Daoy (cell line): Measurements from ENCODE around the gene SPATA24. TPM values are rescaled to one million over a fixed set of nuclear protein-coding genes. Genes with fewer than 3 reads are reported as not detected.
"Not testable (repeated sequence)": the region's sequence is repeated elsewhere in the genome, so short reads cannot be mapped to it uniquely, and the experiment has no call there.

ENCODE experiments used
- DNase-seq: peaks from one replicate; pipeline ENCODE4 v3.0.0-alpha.2; 2015; ENCODE audit warnings: low read depth
- total RNA-seq: library from RNA; depleted of rRNA; stranded (reverse); fragments of >200 nt; shearing (Covaris generic); gene quantifications from 2 replicates; pipeline ENCODE4 v1.2.3, GENCODE V29; 2014

SPATA24 gene
- total RNA-seq, 1 experiment from 2014 or later = 4.9 TPM

DNA sequence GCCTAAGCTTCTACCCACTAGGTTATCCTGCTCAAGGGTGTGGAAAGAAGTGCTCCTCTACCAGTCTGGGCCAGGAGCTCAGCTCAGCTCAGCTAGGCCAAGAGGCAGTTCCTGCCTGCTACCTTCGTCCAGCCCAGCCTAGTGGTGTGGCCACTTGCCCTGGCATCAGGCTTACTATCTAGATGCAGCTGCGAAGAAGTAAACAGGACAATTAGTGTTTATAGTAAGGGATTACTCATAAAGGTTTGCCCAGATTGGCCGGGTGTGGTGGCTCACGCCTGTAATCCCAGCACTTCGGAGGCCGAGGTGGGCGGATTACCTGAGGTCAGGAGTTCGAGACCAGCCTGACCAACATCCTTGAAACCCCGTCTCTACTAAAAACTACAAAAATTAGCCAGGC is 12.8 kb upstream of the SPATA24 start:
- DNase-seq = no peak

DNA sequence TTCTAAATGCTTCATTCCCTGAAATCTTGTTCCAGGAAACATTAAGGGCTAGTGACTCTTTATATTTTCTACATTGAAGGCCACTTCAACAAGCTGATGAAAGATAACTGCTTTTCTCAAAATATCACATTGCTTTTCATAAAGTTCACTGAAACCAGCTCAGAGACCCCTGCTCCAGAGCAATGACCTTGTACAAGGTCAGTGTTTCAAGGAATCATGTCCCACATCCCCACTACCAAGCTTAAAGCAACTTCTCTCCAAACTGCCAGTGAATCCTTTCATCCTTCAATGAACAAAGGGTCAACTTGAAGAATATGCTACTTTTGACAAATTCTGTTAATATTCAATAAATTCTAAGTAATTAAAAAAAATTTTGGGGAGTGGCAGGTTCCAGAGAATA is 12.0 kb upstream of the SPATA24 start:
- no peak for DNase-seq

DNA sequence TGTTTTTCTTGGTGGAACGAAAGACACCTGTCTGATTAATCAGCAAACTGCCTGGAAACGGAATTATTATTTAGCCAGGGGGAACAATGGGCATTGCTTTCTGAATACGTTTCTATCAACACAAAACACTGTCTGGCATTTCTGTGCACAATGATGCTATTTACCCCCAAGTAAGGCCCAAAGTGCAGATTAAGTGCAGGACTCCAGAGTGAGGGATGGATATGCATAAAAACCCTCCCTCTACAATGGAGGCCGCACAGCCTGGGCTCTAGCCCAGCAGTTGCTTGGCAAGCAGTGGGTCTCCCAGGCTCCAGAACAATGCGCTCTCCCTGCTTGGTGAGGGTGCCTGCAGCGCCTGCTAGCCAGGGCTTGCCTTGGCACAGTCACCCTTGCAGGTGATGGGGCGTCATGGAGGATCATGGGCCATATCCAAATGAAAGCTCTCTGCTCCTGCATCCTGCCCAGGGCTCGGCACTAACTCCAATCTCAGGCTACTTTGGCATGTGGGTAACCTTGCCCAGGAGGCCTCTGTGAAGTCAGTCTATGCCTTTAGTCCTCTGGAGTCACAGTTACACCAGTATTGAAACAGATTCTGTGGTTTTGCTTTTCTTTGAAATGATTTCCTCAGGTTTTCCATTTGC is 11.5 kb upstream of the SPATA24 start:
- DNase-seq = no peak

DNA sequence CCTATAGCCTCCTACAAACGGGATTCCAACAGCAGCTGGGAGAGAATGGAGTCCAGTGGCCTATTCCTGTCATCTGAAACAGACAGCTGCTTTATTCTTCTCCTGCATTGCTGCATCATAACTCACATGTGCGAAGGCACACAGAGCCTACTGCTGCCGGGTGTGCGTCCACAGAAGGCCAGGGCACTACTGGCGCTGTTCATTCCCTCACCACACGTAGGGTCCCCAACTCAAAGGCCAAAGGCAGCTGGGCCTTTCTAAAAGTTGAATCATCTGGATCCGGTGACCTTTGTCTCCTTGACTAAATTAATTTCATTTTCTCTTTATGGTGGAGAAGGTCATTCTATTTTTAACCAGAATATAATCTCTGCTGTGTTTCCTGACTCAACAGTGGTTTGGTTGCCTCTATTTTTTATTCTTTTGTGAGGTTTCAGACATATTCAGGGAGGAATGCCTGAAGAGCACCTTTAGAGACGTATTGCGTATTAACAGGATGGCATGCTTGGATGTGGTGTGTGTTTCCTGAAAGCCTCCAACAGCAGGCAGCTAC is 10.8 kb upstream of the SPATA24 start:
- DNase-seq = no peak

DNA sequence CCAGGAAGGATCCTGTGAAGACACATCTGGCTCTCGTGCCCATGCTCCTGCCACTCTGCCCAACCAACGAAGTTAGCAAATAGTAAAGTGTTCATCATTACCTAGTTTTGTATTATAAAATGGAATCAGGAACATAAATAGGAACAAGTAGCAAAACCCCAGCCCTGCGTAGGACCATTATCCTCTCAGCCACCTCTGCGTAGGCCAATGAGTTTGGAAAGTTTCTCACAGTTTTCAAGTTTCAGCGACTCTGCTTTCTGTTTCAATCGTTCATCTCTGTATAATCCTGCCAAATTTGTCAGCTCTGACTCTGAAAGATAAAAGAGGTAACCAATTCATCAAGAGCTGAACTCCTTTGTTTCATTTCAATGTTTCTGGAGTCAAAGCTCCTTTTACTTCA is 10.1 kb upstream of the SPATA24 start:
- DNase-seq = no peak

DNA sequence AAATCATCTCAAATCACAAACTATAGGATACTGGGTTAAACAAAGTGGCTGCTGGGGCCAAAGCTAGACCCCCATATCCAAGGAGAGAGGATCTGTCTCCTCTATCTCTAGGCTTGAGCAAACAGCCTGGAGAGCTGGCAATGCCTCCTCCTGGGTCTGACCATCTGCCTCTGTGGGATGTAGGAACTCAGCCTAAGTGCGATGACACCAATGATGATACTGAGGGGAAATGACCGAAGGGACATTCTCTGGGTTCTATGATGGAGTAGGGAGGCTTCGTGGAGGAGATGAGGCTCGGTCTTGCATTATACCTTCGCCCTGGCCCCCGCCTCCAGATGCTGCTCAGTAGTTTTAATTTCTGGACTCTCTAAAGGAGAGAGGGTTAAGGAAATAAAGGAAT is 9.3 kb upstream of the SPATA24 start:
- DNase-seq = no peak

DNA sequence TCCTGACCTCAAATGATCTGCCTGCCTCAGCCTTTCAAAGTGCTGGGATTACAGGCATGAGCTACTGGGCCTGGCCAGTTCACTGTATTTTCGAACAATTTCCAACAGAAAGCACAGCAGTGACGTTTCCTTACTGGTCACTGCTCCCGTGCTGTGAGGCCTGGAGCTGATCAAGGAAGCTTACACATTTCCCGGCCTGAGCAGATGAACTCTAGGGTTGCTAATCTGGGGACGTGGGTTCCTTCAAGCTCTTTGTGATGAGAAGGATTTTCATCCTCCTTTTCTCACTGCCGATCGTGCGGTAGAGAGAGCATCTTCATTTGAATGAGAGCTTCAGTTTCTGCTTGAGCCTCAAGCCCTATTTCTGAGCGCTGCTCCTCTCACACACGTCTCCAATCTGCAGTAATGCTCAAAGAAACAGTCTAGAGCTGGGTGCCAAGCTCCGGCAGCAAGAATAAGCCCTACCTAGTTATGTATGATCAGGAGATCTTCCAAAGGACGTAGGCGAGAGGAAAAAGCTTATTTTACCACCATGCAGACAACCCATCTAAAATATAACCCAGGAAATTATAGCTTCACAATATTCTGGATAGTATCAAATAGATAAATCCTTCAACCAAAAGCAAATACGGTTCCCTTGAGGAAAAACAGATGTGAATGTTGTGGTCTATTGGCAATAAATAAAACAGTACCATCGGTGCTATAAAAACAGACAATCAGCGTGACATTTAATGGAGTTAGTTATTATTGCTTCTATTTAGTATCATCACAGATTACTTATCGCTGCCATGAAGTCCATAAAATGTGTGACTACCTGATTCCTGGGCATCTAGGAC is 7.3 kb upstream of the SPATA24 start:
- DNase-seq = no peak

DNA sequence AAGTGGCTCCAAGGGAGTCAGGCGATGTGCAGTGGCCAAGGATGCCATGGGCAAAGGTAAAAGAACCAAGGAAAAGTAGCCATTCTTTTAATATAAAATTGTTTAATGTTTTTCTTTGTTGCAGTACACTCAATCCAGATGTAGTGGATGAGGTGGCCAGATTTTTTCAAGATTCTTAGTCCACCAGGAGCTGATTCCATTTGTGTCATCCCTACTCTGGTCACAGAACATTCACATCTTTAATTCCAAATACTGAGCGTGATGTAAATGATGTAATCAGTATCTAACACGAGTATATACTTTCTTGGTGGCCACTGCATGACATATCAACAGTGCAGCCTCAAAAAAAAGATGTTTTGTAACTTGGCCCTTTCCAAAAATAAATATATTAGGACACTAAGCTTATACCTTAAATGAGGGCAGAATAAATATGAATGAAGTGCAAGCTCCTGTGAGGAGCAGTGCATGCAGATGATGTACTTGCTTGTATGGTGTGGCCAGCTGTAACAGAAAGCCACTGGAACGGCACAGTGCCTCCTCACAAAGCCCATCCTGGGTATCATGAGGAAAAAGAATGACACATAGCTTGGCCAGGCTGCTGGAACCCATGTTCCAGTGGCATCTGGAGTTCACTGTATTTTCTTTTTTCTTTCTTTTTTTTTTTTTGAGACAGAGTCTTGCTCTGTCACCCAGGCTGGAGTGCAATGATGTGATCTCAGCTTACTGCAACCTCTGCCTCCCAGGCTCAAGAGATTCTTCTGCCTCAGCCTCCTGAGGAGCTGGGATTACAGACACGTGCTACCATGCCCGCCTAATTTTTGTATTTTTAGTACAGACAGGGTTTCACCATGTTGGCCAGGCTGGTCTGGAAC is 6.5 kb upstream of the SPATA24 start:
- no peak for DNase-seq

DNA sequence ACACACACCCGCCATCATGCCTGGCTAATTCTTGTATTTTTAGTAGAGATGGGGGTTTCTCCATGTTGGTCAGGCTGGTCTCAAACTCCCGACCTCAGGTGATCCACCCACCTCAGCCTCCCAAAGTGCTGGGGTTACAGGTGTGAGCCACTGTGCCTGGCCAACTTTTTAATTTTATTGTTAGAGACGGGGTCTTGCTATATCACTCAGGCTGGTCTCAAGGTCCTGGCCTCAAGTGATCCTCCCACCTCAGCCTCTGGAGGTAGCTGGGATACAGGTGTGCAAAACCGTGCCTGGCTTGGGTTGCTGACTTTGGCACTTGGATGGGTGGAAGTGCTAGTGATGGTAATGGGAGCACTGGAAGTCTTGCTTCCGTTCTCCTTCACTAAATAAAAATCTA is 5.2 kb upstream of the SPATA24 start:
- DNase-seq = not testable (repeated sequence)

DNA sequence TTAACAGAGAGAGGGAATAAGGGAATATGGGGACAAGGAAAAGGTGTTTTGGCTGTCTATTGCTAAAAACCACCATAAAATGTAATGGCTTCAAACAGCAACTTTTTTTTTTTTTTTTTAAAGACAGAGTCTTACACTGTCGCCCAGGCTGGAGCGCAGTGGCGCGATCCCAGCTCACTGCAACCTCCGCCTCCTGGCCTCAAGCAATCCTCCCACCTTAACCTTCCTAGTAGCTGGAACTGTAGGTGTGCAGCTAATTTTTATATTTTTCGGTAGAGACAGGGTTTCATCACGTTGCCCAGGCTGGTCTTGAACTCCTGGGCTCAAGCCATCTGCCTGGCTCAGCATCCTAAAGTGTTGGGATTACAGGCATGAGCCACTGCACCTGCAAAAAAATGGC is 4.3 kb upstream of the SPATA24 start:
- DNase-seq = no peak

DNA sequence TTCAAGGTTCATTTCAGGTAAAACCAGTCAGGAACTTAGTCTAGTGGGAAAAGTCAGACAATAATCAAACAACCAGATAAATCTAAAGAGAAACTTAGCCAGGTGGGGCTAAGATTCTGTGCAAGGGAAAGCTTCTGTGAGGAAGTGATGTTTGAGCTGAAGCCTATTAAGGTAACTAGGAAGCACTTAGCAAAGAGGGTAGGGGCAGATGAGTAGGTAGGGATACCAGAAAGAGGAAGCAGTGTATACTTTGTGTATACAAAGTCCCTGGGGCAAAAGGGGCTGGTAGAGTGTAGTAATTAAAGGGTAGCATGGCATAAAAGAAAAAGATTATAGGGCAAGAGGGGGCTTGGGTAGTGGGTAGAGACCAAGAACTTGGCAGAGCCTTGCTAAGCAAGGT is 3.6 kb upstream of the SPATA24 start:
- DNase-seq = no peak

DNA sequence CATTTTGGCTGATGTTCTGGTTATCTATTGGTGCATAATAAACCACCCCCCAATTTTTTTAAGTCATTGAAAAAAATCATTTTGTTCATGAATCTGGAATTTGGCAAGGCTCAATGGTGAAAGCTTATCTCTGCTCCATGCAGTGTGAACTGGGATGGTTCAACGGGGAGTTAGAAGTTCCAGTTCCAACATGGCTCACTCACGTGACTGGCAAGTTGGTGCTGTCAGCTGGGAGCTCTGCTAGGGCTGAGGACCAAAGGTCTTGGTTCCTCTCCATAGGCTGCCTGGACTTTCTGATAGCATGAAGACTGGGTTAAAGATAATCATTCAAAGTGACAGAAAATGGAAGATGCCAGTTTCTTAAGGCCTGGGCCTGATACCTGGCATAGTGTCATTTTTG is 3.1 kb upstream of the SPATA24 start:
- DNase-seq = no peak

DNA sequence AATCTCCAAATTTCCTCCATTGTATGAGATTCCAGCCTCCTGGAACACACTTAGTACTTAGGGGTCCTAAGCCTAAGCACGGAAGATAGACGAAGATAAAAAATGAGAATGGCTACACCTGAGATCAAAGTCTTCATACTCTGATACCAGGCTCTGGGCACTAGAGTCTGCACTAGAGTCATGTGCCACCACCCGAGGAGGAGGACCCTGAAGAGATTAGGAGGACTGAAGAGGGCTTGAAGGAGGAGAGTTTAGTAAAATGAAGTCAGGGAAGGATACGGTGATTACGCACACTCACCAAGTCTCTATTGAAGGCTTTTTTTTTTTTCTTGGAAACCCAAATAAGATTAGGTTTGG is 573 bp upstream of the SPATA24 start:
- DNase-seq = no peak

DNA sequence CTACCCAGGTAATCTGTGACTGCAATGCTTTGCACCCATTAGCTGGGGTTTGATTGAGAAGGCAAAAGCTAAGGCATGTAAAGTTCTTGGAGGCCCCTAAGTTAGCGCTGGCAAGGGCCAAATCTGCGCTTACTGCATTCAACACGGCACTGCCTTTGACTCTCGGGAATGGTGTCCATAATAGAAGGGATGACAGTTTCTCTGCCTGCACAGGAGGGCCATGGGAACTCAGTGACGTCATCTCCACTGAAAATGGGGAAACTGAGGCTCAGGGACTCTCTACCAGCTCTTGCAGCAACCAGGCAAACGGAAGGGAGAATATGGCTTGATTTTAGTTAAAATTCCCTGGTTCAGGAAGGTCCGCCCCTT is 487 bp downstream of the SPATA24 start:
- DNase-seq = no peak

DNA sequence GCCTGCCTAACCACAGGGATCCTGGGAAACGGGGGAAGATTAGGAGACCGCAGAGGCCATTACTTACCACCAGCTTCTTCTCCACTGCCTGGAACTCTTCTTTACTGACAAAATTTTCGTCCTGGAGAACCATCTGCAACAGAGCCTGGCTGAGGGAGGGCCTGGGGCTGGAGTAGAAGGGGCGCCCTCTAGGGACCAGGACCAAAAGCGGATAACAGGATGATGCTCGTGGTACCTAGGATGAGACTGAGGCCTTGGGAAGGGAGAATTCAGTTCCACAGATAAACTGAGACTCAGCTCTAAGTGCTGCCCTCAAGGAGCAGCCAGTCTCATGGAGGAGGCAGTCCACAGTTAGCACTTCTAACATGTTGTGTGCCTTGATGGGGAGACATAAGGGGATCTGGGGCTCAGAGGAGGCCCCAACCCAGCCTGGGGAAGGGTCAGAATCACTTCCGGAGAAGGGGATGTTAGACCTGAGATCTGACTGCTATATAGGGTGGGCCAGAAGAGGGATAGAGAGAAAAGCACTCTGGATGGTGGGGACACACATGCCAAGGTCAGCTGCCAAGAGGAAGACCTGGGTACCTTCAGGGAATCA is 1.2 kb downstream of the SPATA24 start:
- DNase-seq = no peak

DNA sequence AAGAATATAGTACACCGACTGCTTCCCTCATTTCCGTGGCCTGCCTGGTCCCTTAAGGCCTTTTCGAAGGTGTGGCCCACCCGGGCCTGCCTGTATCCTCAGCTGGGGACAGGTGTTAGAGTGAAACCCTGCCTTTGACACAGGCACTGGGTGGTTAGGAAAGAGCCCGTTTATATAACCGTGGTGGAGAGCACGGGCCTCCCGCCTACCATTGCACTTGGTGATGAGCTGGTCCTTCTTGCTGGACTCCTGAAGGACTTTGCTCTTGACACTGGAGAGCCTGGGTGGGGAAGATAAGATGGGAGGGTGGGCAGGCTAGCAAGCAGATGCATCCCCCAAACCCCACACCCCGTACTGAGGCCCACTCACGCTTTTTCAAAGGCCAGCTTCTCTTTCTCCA is 2.3 kb downstream of the SPATA24 start:
- no peak for DNase-seq

DNA sequence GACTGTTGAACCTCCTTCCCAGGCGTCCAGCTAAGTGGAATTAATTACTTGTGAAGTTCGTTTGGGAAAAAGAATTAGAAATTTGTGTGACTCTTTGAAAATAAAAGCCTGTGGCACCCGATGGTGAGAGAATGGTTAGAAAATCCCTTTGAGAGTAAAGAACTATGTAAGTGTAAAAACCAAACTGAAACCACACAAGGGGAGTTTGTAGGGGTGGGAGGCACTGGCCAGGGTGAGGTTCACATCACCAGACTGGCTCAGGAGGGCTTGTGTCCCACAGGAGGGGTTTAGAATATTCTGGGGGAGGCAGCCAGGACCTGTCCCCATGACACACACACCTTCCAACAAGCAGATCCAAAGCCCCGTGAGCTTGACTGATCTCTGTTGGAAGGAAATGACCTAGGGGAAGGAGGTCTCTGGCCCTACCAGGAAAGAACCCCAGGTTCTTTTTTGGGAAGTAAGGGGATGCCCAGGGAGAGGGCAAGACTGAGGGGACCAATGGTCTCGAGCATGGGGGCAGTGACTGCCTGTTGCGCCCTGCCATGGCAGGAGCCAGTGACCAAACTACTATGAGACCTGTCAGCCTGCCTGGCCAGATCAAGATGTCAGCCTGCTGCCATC is 4.3 kb downstream of the SPATA24 start:
- DNase-seq = no peak

DNA sequence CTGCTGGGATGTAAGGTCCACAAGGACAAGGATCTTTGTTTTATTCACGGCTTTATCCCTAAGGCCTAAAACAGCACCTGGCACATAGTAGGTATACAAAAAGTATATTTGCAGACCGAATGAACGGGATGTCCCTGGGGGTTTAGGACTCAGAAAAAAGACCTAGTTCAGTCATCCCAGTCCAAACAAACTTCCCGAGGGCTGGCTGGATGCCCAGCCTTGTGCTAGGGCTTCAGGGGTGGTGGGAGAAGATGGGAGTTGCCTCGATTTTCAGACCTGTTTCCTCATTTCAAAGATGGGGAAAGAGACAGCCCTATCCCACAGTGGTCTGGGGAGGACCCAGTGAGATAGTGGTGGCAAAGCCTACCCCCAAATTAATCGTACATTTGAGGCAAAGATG is 6.0 kb downstream of the SPATA24 start:
- no peak for DNase-seq

DNA sequence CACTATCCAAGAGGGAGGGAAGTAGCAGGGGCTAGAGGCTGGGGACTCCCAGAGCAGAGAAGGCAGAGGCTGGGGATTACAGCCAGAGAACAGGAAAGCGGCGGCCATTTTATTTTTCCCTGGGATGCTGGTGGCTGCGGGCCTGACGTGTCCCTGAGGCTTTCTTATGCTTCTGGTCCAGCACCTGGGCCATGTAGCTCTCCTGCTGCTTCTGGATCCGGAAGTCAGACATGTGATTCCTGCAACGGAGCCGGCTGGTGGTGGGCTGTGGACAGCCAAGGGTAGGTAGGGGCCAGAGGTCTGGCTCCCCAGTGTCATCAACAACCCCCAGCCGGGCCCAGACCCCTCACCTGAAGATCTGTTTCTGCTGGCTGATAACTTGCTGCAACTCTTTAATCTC is 7.2 kb downstream of the SPATA24 start:
- no peak for DNase-seq

DNA sequence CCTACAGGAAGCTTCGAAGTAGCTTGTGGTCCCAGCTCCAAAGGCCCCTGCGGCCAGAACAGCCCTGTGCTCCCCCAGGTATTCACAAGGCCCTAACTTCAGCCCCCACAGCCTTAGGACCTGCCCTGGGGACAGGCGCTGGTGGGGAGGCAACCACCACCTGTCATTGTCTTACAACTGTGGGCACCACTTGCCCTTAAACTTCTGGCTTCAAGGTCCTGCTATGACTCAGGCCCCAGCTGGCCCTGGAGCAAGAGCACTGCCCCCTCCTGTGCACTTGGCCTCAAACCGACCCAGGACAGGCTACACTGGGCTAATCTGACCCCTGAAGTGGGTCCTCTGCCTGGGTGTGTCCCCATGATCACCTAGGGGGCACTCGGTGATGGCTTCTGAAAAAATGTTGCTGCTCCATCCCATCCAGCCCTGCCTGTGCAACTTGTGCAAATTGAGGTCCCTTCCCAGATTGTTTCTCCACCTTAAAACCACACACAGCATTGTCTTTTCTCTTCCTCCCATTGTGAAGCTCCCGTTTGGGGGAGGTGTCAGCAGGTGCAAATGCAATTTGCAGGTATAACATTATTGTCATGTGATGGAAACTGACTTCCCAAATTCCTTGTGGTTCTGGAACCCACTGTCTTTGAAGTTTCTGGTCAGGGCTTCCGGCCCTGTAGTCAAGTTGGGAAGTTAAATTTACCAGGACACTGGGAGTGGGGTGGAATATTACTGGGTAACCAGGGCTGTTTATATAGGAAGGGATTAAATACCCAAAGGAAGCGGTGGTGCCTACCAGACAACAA is 7.8 kb downstream of the SPATA24 start:
- DNase-seq = no peak
